ENCODE results near the gene NHSL2. TPM values are rescaled to one million over a fixed set of nuclear protein-coding genes. Genes with fewer than 3 reads are reported as not detected.
A peak's percentile ranks its signal among the peaks of the same experiment; 100 is the strongest.

NHSL2 gene
- polyA plus RNA-seq, 1 of the 3 experiments (the other 2 are of a cell fraction) = 0.61 TPM

- no peak overlapping the region for H3K4me3 ChIP-seq (ENCODE audit: low read depth in 2 of 2, low read length in 1 of 2)
- no peak overlapping the region for H2AFZ ChIP-seq (ENCODE audit: low read depth)
- CTCF ChIA-PET = no interaction called here
- POLR2A ChIA-PET = no interaction called here
- H3K4me1 ChIP-seq (ENCODE audit: control insufficient read depth in 1 of 2, insufficient read depth in 2 of 2, low read depth in 1 of 2, low read length in 1 of 2) = no peaks in the 10 kb centered on the region; a peak in 2 of 4 replicates
- no peaks in the 10 kb centered on the region for H4K20me1 ChIP-seq (ENCODE audit: insufficient read depth)
- H3K4me2 ChIP-seq = no peak overlapping the region
- no peak for DNase-seq
- H3K36me3 ChIP-seq (replicated peaks in 1 of 2; ENCODE audit: control insufficient read depth in 1 of 2, insufficient read depth in 2 of 2, low read length in 1 of 2) = no peaks in the 10 kb centered on the region
- WGBS (ENCODE audit: low lambda C conversion rate) = 64% methylated on average over 2 of the region's 2 CpGs
- H3K27me3 ChIP-seq (ENCODE audit: insufficient read depth) = peaks cover 14% of the 10 kb centered on the region; the same call in 1 of the 2 replicates
- H3K9me3 ChIP-seq = no peaks in the 10 kb centered on the region
- no peaks in the 10 kb centered on the region for H3F3A ChIP-seq (replicated peaks; ENCODE audit: insufficient read depth)
- TF ChIP-seq NFIC (IDR thresholded peaks at IDR 0.05; ENCODE audit: borderline replicate concordance) (no peak), TEAD4 (IDR thresholded peaks at IDR 0.05; ENCODE audit: borderline replicate concordance, insufficient read depth) (no peak), FOXJ3 (CRISPR knock-in tag; IDR thresholded peaks at IDR 0.05) (no peak), EZH2phosphoT487 (IDR thresholded peaks at IDR 0.05; ENCODE audit: borderline replicate concordance, low read depth) (no peak), FOXM1 (IDR thresholded peaks at IDR 0.05; ENCODE audit: low read depth) (no peak), RXRA (IDR thresholded peaks at IDR 0.05; ENCODE audit: borderline replicate concordance, low read depth) (no peak), ELF1 (IDR thresholded peaks at IDR 0.05) (no peak), CHD2 (IDR thresholded peaks at IDR 0.05; ENCODE audit: low read length, partially characterized antibody) (no peak), RCOR1 (IDR thresholded peaks at IDR 0.05; ENCODE audit: low read length) (no peak), YY1 (IDR thresholded peaks at IDR 0.05; ENCODE audit: low read depth) (no peak), SMC3 (IDR thresholded peaks at IDR 0.05; ENCODE audit: low read depth, low read length) (no peak), USF2 (IDR thresholded peaks at IDR 0.05; ENCODE audit: borderline replicate concordance, low read depth, low read length) (no peak), MEF2A (IDR thresholded peaks at IDR 0.05; ENCODE audit: borderline replicate concordance, low read depth) (no peak)
- TF ChIP-seq, protein P1, sequence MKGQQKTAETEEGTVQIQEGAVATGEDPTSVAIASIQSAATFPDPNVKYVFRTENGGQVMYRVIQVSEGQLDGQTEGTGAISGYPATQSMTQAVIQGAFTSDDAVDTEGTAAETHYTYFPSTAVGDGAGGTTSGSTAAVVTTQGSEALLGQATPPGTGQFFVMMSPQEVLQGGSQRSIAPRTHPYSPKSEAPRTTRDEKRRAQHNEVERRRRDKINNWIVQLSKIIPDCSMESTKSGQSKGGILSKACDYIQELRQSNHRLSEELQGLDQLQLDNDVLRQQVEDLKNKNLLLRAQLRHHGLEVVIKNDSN (IDR thresholded peaks at IDR 0.05; ENCODE audit: borderline replicate concordance, low read depth) = no peak
- H3K27ac ChIP-seq (ENCODE audit: low read depth in 2 of 2, low read length in 1 of 2) = no peak overlapping the region
- H3K9ac ChIP-seq = no peak overlapping the region
- H3K79me2 ChIP-seq (ENCODE audit: insufficient read depth) = peaks cover 4% of the 10 kb centered on the region
- H3K9me2 ChIP-seq = no peaks in the 10 kb centered on the region
These were observed 266.3 kb downstream of the NHSL2 start for GRCh38 chrX:72176981-72177380.

GRCh38 chrX:72180539-72180938 lies 269.9 kb downstream of the NHSL2 start:
- ChIA-PET CTCF (interaction anchor here (0.9 to 1.7 kb wide), 3 partner anchors 56 to 158 kb away, joined by 3 to 6 read pairs (median 4); partner anchors contain the start of gene RPS4X), POLR2A (interaction anchor here (0.9 to 2.3 kb wide), 7 partner anchors 8 to 107 kb away, joined by 3 to 24 read pairs (median 5); partner anchors contain the start of genes ERCC6L, RPS4X and RTL5)
- H3F3A ChIP-seq (replicated peaks; ENCODE audit: insufficient read depth) = no peaks in the 10 kb centered on the region
- peak overlapping the region; percentile 80; the same call in 1 of the 2 replicates for H3K4me2 ChIP-seq
- no peaks in the 10 kb centered on the region for H3K36me3 ChIP-seq (replicated peaks in 1 of 2; ENCODE audit: control insufficient read depth in 1 of 2, insufficient read depth in 2 of 2, low read length in 1 of 2)
- no peaks in the 10 kb centered on the region for H3K9me3 ChIP-seq
- WGBS (ENCODE audit: low lambda C conversion rate) = 22% methylated on average over 1 of the region's 1 CpG
- H3K27ac ChIP-seq (ENCODE audit: low read depth in 2 of 2, low read length in 1 of 2) = peak overlapping the region; percentile 76 to 99
- H3K4me3 ChIP-seq (ENCODE audit: low read depth in 2 of 2, low read length in 1 of 2) = peak overlapping the region in 1 of 2 experiments; percentile 94; a peak in 3 of 4 replicates
- H3K9ac ChIP-seq = peak overlapping the region; percentile 97; the same call in 1 of the 2 replicates
- peak; percentile 19 for DNase-seq
- no peaks in the 10 kb centered on the region for H3K9me2 ChIP-seq
- H4K20me1 ChIP-seq (ENCODE audit: insufficient read depth) = no peaks in the 10 kb centered on the region
- H3K4me1 ChIP-seq (ENCODE audit: control insufficient read depth in 1 of 2, insufficient read depth in 2 of 2, low read depth in 1 of 2, low read length in 1 of 2) = peaks cover 2 to 10% of the 10 kb centered on the region in 2 experiments; a peak in 2 of 4 replicates
- H2AFZ ChIP-seq (ENCODE audit: low read depth) = peak overlapping the region; percentile 99
- H3K79me2 ChIP-seq (ENCODE audit: insufficient read depth) = peaks cover 32% of the 10 kb centered on the region
- H3K27me3 ChIP-seq (ENCODE audit: insufficient read depth) = no peaks in the 10 kb centered on the region
- TF ChIP-seq RXRA (IDR thresholded peaks at IDR 0.05; ENCODE audit: borderline replicate concordance, low read depth) (no peak), SIN3A (IDR thresholded peaks at IDR 0.05; ENCODE audit: borderline replicate concordance, low read depth, low read length) (no peak), RCOR1 (IDR thresholded peaks at IDR 0.05; ENCODE audit: low read length) (no peak), FOSL2 (IDR thresholded peaks at IDR 0.05; ENCODE audit: borderline replicate concordance, low read depth) (no peak), ELF1 (IDR thresholded peaks at IDR 0.05) (no peak), CHD2 (IDR thresholded peaks at IDR 0.05; ENCODE audit: low read length, partially characterized antibody) (no peak), ZBTB33 (IDR thresholded peaks at IDR 0.05; ENCODE audit: borderline replicate concordance, low read depth) (no peak), FOXJ3 (CRISPR knock-in tag; IDR thresholded peaks at IDR 0.05) (no peak), YY1 (IDR thresholded peaks at IDR 0.05; ENCODE audit: low read depth) (no peak), JUND (IDR thresholded peaks at IDR 0.05) (no peak), USF2 (IDR thresholded peaks at IDR 0.05; ENCODE audit: borderline replicate concordance, low read depth, low read length) (no peak), IRF3 (IDR thresholded peaks at IDR 0.05; ENCODE audit: low read depth, low read length) (no peak), TEAD4 (IDR thresholded peaks at IDR 0.05; ENCODE audit: borderline replicate concordance, insufficient read depth) (no peak), RFX5 (IDR thresholded peaks at IDR 0.05; ENCODE audit: low read length) (no peak), POLR2AphosphoS5 (IDR thresholded peaks at IDR 0.05; ENCODE audit: low read depth, low read length) (no peak), TCF12 (IDR thresholded peaks at IDR 0.05) (no peak)
